GM20000 (cell line): Measurements from ENCODE around the gene KPNA3.
"Not testable (repeated sequence)": the region's sequence is repeated elsewhere in the genome, so short reads cannot be mapped to it uniquely, and the experiment has no call there.

Source experiments
- DNase-seq: peaks from one replicate; pipeline ENCODE4 v3.0.0; 2012; ENCODE audit warnings: low spot score
- TF ChIP-seq, protein P1 (sequence below): IDR thresholded peaks from 2 replicates; pipeline ENCODE4 v1.5.1; 2012; ENCODE audit warnings: mild to moderate bottlenecking, control low read depth; ENCODE audit errors: extremely low read depth, missing control alignments

The KPNA3 gene

DNA sequence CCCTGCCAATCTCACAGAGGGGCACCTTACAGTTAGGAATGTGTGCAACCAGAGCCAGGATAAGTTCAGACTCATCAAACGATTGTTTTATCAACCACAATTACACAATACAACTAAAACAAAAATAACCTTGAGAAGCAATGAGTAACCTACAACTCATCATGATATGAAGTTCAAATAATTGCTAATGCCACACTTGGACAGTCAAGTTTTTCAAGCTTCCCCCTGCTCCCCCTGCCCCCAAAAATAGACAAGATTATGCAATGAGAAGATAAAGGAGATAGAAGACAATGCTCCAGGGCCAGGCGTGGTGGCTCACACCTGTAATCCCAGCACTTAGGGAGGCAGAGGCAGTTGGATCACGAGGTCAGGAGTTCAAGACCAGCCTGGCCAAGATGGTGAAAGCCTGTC is 13.6 kb upstream of the KPNA3 start:
- TF ChIP-seq, protein P1, sequence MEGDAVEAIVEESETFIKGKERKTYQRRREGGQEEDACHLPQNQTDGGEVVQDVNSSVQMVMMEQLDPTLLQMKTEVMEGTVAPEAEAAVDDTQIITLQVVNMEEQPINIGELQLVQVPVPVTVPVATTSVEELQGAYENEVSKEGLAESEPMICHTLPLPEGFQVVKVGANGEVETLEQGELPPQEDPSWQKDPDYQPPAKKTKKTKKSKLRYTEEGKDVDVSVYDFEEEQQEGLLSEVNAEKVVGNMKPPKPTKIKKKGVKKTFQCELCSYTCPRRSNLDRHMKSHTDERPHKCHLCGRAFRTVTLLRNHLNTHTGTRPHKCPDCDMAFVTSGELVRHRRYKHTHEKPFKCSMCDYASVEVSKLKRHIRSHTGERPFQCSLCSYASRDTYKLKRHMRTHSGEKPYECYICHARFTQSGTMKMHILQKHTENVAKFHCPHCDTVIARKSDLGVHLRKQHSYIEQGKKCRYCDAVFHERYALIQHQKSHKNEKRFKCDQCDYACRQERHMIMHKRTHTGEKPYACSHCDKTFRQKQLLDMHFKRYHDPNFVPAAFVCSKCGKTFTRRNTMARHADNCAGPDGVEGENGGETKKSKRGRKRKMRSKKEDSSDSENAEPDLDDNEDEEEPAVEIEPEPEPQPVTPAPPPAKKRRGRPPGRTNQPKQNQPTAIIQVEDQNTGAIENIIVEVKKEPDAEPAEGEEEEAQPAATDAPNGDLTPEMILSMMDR, result no peak
- no peak for DNase-seq

DNA sequence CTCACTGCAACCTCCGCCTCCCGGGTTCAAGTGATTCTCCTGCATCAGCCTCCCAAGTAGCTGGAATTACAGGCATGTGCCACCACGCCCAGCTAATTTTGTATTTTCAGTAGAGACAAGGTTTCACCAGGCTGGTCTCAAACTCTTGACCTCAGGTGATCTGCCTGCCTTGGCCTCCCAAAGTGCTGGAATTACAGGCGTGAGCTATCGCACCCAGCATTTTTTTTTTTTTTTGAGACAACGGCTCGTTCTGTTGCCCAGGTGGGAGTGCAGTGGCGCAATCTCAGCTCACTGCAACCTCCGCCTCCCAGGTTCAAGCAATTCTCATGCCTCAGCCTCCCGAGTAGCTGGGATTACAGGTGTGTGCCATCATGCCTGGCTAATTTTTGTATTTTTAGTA is 10.6 kb upstream of the KPNA3 start:
- DNase-seq, result not testable (repeated sequence)

DNA sequence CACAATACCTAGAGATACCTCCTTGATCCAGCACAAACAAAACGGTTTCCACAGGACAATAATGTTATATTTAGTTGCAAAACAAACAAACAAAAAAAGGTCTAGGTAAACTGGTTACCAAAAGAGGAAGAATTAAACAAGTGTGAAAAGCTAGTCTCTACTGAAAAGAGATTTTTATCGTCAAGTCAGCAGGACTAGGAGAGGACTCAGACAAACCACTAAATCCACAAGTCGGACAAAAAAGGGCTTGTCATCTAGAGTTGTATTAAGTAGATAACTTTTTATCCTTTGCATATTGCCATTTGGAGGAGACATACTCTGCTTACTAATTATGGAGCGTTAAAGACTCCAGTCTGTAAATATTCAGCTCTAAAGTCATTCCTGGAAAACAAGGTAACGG is 9.9 kb upstream of the KPNA3 start:
- DNase-seq, result no peak
- TF ChIP-seq, protein P1, result no peak

DNA sequence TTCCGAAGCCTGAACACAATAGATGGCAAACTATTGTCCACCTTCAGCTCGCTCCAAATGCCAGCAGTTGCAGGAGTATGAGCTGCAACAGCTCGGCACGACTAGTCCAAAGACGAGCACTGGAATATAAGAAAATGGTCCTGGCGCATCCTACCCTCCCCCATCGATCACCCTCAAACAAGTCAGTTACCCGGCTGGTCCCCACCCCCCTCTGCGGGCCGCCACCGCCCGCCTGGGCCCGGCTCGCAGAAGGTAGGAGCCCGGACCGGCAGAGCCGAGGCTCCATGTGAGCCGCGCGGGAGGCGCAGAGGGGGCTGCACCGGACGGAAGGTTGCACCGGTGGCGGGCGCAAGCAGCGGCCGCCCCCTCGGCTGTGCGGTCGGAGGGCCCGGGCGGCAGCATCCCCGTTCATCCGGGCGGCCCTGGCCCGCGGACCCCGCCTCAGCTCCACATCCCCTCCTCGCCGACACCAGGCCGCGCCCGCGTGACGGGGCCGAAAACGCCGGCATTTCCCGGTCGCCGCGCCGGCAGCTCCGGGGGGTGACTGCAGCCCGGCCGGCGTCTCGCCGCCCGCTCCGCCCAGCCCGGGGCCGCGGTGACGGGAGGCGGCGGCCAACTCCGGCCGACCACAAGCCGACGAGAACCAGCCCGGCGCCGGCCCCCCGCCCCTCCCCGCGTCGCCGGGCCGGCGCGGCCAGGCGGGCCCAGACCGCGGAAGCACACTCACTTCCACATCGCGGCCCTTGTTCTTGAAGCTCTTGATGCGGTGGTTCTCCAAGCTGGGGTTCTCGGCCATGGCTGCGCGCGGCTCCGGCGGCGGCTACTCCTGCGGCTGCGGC is 552 bp downstream of the KPNA3 start:
- TF ChIP-seq, protein P1, result no peak
- peak; percentile 61 for DNase-seq

DNA sequence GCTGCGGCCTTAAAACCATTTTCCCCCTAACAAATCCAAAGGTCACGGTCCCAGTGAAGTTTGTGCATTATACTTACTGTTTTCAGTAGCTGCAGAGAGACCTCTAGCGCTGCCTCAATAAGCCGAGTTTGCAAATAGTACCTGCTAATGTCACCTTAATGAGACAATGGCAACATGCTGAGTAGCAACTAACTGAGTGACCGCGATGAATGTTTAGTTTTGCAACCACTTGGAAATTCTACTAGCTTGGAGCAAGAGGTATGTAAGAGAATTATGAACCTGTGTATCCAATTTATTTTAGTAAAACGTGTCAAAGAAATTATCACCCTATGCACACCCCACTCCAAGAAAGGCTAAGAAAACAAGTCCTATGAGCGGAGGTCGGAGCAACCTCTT is 1.2 kb downstream of the KPNA3 start:
- peak; percentile 62 for DNase-seq
- TF ChIP-seq, protein P1, result peak; percentile 44

DNA sequence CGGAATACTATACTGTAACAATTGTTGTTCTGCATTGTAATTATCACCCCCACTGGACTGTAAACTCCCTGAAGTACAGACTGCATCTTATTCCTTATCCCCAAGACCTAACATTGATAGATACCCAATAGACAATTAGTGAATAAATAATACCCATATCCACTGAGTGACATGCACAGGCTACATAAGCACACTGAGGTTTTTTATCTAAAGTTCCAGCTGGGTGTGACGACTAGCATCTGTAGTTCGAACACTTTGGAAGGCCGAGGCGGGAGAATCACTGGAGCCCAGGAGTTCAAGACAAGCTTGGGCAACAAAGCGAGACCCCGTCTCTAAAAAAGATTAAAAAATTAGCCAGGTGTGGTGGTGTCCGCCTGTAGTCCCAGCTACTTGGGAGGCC is 2.5 kb downstream of the KPNA3 start:
- DNase-seq, result no peak
- TF ChIP-seq, protein P1, result no peak

DNA sequence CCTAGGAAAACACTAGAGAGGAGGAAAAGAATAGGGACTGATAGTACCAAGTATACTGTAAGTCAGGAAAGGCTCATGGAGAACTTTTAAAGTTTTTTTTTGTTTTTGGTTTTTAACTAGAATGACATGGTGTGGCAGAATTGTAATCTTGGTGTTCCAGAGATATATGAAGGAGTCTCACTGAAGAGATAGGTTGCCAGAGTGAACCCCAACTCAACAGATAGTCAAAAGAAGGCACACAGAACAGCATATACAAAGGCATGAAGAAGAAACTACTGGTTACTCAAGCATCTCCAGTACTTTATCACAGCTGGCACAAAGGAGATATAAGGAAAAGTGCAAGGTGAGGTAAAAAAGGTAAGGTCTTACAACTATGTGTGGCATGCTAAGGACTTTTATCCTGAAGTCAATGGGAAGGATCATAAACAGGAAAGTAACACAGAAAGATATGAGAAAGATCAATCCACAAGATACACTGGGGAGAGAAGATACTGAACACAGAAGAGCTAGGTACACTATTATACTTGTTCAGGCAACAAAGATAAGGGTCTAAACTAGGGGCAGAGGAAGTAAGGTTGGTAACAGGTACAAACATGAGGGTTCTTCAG is 6.0 kb downstream of the KPNA3 start:
- DNase-seq, result no peak
- TF ChIP-seq, protein P1, result no peak
